NOMO-1 treated with DMSO at 0.1 percent for 48 hours (cell line): Measurements from ENCODE around the gene TIAM2.
"Not testable (repeated sequence)": the region's sequence is repeated elsewhere in the genome, so short reads cannot be mapped to it uniquely, and the experiment has no call there.

Experiments
- DNase-seq: peaks from one replicate; lab custom pipeline; 2025; ENCODE audit not compliant: unreplicated experiment; lab: John Stamatoyannopoulos, UW

The TIAM2 gene

DNA sequence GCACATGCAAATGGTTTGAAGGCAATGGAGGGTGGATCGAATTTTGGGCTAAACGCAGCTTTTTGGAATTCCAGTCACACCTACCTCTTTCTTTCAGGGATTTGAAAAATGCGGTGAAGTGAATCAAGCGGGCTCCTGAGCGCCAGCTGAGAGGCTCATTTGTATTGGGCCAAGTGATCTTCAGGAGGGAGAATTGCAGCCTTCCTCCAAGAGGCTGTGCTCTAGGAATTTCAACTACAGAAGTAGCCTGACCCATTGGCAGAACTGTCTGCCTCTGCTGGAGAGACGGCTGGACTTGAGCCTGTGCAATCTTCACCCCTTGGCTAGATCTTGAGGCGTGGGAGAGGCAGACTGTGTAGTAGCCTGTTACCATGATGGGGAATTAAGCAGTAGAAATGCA, 5.7 kb upstream of the TIAM2 start:
- no peak for DNase-seq

GRCh38 chr6:154991207-154991606, 3.9 kb upstream of the TIAM2 start:
- no peak for DNase-seq

DNA sequence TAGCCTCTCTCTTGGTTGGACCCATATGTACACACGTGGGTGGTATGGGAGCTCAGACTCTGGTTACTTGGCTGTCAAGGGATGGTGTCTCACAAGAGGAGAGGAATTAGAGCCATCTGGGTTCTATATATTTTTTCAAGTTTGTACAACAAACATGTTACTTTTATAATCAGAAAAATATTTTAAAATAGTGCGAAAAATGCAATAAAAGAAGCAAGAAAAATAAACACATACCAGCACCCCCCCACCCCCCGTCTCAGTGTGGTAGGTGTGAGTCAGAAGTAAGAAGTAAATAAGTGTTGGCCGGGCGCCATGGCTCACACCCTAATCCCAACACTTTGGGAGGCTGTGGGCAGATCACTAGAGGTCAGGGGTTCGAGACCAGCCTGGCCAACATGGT, 2.1 kb upstream of the TIAM2 start:
- no peak for DNase-seq

- DNase-seq, result no peak
Measured at GRCh38 chr6:154993710-154994109, 1.4 kb upstream of the TIAM2 start.

- no peak for DNase-seq
Measured at GRCh38 chr6:154994836-154995253, 270 bp upstream of the TIAM2 start.

- DNase-seq, result no peak
Measured at GRCh38 chr6:154996016-154996590, 988 bp downstream of the TIAM2 start.

DNA sequence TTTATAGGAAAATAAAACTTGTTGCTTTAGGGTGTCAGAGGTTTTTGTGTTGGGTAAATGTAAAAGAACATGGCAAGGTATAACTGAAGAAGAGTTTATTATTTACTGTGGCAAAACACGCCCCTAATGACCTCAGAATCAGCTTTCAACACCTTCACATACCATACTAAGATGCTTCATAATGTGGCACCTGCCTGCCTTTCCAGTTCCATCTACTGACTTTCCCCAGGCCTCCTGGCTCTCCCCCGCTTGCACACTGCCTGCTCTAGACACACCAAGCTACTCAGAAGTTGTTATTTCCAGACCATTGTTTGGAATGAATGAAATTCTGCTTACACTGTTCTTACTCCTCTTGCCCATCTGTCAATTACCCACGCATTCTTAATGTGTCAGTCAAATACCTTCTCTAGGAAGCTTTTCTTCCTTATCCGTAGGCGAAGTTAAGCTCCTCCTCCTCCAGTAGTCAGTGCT, 1.8 kb downstream of the TIAM2 start:
- DNase-seq, result no peak

GRCh38 chr6:154998855-154999254, 3.7 kb downstream of the TIAM2 start:
- no peak for DNase-seq

DNA sequence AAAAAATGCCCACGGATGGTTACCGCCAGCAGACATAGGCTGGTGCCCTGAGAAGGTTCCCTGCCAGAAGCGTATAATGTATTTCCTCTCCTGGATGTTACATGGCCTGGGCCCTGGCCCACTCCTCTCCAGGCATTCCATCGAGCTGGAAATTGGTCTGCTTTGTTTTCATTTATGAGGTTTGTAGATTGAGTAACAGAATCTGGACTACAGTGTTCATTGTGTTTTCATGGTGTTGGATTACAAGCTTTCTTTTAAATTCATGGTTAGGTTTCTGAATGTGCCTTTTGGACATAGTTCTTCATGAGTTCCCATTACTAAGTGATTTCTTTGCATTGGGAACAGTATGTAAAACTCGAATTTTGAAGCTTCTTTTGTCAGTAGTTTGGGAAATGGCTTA, 6.4 kb downstream of the TIAM2 start:
- DNase-seq, result no peak

GRCh38 chr6:155001934-155002333, 6.8 kb downstream of the TIAM2 start:
- DNase-seq, result no peak

GRCh38 chr6:155003476-155003875, 8.4 kb downstream of the TIAM2 start:
- DNase-seq, result no peak

- DNase-seq, result no peak
Measured at GRCh38 chr6:155004017-155004416, 8.9 kb downstream of the TIAM2 start.

DNA sequence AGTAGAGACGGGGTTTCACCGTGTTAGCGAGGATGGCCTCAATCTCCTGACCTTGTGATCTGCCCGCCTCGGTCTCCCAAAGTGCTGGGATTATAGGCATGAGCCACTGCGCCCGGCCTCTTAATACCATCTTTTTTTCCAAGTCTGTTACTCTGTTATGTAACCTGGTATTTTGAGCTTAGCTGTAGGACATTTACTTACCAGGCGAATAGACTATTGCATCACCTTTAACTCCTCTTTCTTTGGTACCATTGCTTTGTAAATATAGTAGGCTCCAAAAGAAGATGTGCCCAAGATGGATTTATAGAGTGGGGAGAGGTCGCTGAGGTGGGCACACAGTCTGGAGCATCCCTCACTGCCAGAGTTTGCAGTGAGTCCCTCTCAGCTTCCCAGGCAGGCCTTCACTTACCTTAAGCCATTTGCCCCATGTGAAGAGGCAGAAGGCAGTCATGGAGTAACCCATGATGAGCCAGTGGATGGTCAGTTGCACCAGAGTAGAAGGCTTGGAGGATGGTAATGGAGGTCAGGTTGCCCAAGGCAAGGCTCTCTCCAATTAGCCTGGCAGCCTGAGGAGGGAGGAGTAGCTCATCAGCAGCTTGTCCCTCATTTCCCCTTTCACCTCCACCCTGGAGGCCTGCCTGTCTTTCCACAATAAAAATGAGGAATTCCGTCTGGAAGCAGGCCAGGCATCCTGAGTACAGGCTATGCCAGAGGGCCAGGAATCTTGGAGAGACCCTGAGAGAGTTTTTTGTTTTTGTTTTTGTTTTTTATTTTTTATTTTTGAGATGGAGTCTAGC, 9.7 kb downstream of the TIAM2 start:
- no peak for DNase-seq

- DNase-seq, result no peak
Measured at GRCh38 chr6:155008625-155009024, 13.5 kb downstream of the TIAM2 start.

DNA sequence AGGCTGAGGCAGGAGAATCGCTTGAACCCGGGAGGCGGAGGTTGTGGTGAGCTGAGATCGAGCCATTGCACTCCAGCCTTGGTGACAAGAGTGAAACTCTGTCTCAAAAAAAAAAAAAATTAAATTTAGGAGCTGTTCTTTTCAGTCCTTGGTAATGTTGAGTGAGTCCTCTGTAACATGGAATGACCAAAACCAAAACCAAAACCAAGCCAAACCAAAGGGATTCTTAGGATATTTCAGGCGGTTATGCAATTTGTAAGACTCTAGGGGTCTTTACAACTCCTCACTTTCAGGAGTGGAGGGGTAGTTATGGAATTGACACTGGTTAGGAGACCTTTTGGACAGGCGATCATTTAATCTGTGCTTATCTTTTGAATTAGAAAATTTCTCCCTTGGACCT, 15.8 kb downstream of the TIAM2 start:
- no peak for DNase-seq

DNA sequence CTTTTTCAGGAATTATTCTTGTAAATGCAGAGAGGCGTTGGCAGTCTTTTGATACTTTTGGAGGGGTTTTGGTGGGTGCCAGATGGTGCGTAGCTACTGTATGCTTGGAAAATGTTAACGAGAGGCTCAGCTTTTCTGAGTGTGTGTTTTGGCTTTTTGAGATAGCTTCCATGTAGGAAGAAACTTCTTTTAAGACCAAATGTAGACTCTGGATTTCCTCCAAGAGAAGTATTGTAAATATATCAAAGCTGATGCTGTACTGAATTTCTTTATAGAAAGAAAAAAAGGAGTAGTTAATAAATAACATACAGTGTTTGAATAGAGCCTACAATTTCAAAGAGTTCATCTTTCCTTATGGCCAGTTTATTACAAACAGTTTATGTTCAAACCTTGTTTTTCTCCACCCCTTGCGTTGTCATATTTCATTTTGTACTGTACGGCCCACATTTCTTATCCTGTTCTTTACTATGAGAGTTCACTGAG, 16.7 kb downstream of the TIAM2 start:
- DNase-seq, result no peak

DNA sequence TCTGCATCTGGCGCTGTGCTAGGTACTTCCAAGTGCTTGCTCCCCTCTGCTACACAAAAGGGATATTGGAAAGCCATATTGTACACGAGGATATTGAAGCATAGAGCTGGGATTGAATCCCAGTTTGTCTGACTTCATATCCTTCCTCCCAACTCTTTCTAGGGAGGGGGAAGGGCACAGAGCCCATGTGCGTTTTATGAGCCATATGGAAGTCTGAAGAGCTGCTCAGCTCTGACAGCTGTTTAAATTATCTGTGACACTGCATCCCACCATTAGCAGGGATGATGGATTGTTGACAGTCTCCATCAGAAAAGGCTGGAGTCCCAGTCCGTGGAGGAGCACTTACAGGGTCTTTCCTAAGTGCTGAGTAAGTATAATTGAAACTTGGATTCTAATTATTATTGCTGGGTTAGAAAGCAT, 18.4 kb downstream of the TIAM2 start:
- no peak for DNase-seq

DNA sequence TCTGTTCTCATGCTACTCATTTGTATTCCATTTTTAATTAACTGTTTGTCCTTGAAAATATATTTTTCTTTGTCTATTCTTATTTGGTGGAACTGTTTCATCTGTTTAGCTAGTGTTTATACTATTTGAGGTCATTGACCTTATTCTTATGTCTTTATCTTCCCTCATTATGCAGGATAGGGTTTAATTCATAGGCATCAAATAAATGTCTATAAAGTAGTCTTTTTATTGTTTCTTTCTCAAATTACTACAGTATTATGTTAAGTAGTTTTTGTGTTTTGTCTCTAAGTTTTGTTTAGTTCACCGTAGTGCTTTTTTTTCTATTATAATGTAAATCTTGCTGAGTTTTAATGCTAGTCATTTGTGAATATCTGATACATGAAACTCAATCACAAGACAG, 19.0 kb downstream of the TIAM2 start:
- DNase-seq, result no peak

DNA sequence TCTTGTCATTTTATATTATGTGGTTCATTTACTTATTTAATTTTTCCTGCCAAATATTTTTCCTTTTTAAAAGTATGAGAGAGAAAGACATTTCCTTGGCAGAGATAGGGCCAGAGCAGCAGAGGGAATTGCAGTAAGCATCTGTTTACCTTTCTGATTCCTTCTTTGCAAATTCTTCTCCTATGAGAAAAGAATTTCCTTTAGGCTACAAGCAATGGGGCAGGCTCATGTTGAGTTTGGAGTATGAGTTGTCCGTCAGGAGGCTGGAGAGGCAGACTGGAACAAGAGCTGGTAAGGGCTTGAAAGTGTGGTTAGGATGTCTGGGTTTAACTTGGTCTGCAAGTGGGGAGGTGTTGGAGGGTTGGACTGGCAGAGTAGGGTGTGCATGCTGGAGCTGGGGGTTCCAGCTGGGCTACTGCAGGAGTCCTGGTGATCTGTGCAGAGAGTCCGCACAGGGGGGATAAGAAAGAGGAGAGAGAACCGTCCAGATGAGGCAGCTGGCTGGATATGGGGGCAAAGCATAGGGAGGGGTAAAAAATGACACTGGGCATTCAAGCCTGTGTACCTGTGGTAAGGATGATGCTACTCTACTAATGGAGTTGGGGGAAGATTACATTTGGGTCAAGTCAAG, 19.7 kb downstream of the TIAM2 start:
- DNase-seq, result no peak

DNA sequence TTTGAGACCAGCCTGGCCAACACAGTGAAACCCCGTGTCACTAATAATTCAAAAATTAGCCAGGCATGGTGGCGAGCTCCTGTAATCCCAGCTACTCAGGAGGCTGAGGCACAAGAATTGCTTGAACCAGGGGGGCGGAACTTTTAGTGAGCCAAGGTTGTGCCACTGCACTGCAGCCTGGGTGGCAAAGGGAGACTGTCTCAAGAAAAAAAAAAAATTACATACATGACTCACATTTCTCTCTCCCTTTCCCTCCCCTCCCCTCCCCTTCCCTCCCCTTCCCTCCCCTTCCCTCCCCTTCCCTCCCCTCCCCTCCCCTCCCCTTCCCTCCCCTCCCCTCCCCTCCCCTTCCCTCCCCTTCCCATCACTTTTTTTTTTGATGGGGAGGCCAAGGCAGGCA, 23.3 kb downstream of the TIAM2 start:
- DNase-seq, result not testable (repeated sequence)

DNA sequence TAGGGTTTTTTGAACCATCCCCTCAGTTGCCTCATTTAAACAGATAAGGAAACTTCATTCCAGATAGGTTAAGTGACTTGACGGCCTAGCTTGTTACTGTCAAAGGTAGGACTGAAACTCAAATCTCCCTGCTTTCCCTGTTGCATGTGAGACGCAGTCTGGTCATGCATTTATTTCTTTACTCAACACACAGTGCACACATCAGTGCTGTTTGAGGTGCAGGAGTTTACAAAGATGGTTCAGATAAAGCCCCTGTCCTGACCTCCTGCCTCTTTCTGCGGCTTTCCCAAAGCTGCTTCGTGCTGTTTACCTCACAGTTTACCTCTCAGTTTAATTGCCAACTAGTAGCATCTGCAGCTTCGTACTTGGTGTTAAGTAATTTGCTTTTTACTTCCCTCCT, 26.6 kb downstream of the TIAM2 start:
- no peak for DNase-seq

- DNase-seq, result no peak
Measured at GRCh38 chr6:155022721-155023120, 27.6 kb downstream of the TIAM2 start.
